Measurements from ENCODE around the gene SHC4. TPM values are rescaled to one million over a fixed set of nuclear protein-coding genes. Genes with fewer than 3 reads are reported as not detected.

Gene SHC4
- polyA plus RNA-seq, 1 of the 3 experiments (the other 2 are of a cell fraction) = 1.6 TPM

- H3K4me2 ChIP-seq = peak overlapping the region; percentile 85
- 92% methylated on average over 5 of the region's 5 CpGs for WGBS (ENCODE audit: low lambda C conversion rate)
- H3K27me3 ChIP-seq (ENCODE audit: insufficient read depth) = no peaks in the 10 kb centered on the region
- H3K79me2 ChIP-seq (ENCODE audit: insufficient read depth) = no peaks in the 10 kb centered on the region
- TF ChIP-seq NRF1 (IDR thresholded peaks at IDR 0.05; ENCODE audit: low read depth, low read length) (no peak), POLR2AphosphoS5 (IDR thresholded peaks at IDR 0.05; ENCODE audit: low read depth, low read length) (no peak), MAX (IDR thresholded peaks at IDR 0.05; ENCODE audit: low read depth) (no peak), RCOR1 (IDR thresholded peaks at IDR 0.05; ENCODE audit: low read length) (no peak), YY1 (IDR thresholded peaks at IDR 0.05; ENCODE audit: low read depth) (no peak), CTCF (IDR thresholded peaks at IDR 0.05) (no peak), CHD2 (IDR thresholded peaks at IDR 0.05; ENCODE audit: low read length, partially characterized antibody) (no peak), NFIC (IDR thresholded peaks at IDR 0.05; ENCODE audit: borderline replicate concordance) (no peak), RXRA (IDR thresholded peaks at IDR 0.05; ENCODE audit: borderline replicate concordance, low read depth) (no peak), MEF2A (IDR thresholded peaks at IDR 0.05; ENCODE audit: borderline replicate concordance, low read depth) (no peak), RFX5 (IDR thresholded peaks at IDR 0.05; ENCODE audit: low read length) (no peak), REST (IDR thresholded peaks at IDR 0.05; ENCODE audit: low read depth, low read length) (no peak), PBX3 (IDR thresholded peaks at IDR 0.05) (no peak)
- H4K20me1 ChIP-seq (ENCODE audit: insufficient read depth) = no peaks in the 10 kb centered on the region
- peaks cover 27% of the 10 kb centered on the region for H3F3A ChIP-seq (replicated peaks; ENCODE audit: insufficient read depth)
- no peaks in the 10 kb centered on the region for H3K9me3 ChIP-seq
- no peaks in the 10 kb centered on the region for H3K36me3 ChIP-seq (replicated peaks in 1 of 2; ENCODE audit: control insufficient read depth in 1 of 2, insufficient read depth in 2 of 2, low read length in 1 of 2)
- peak overlapping the region; percentile 88 for H2AFZ ChIP-seq (ENCODE audit: low read depth)
- CTCF ChIA-PET = no interaction called here
- H3K27ac ChIP-seq (ENCODE audit: low read depth in 2 of 2, low read length in 1 of 2) = peak overlapping the region; percentile 7 to 98; a peak in 3 of 4 replicates
- DNase-seq = no peak
- no peak overlapping the region for H3K4me3 ChIP-seq (ENCODE audit: low read depth in 2 of 2, low read length in 1 of 2)
- no peaks in the 10 kb centered on the region for H3K9me2 ChIP-seq
- POLR2A ChIA-PET = no interaction called here
- H3K4me1 ChIP-seq (ENCODE audit: control insufficient read depth in 1 of 2, insufficient read depth in 2 of 2, low read depth in 1 of 2, low read length in 1 of 2) = peaks cover 0 to 31% of the 10 kb centered on the region in 2 experiments; a peak in 3 of 4 replicates
- H3K9ac ChIP-seq = peak overlapping the region; percentile 61
Observed at GRCh38 chr15:48924528-48925393, 39.0 kb downstream of the SHC4 start.
